ENCODE results near the gene IREB2. TPM values are rescaled to one million over a fixed set of nuclear protein-coding genes. Genes with fewer than 3 reads are reported as not detected.

Gene IREB2
- polyA plus RNA-seq, 3 donors: 11.7 to 25.5 (median 16.7) TPM

GRCh38 chr15:78398076-78398825, 39.8 kb upstream of the IREB2 start:
- Mint-ChIP-seq H3K4me3 (no peak overlapping the region), H3K27me3 (ENCODE audit: low read depth in 3 of 3) (no peaks in the 10 kb centered on the region), H3K9me3 (no peaks in the 10 kb centered on the region), H3K4me1 (peaks cover 41% of the 10 kb centered on the region), H3K27ac (peak overlapping the region in 1 of 7 donors; percentile 15), H3K36me3 (no peaks in the 10 kb centered on the region)
- Histone ChIP-seq H3K9ac (ENCODE audit: insufficient read depth, low read length, poor library complexity, severe bottlenecking) (no peak overlapping the region), H3K79me2 (ENCODE audit: insufficient read depth, low read length) (no peaks in the 10 kb centered on the region), H4K20me1 (ENCODE audit: insufficient read depth, low read length) (no peaks in the 10 kb centered on the region), H3K27ac (ENCODE audit: low read depth in 1 of 2, low read length in 2 of 2) (peak overlapping the region in 1 of 2 donors; percentile 66), H3K4me1 (ENCODE audit: control insufficient read depth in 1 of 2, insufficient read depth in 2 of 2, low read length in 2 of 2) (peaks cover 36 to 39% of the 10 kb centered on the region in 2 donors), H3K36me3 (replicated peaks in 1 of 2; ENCODE audit: control insufficient read depth in 1 of 2, insufficient read depth in 2 of 2, low read length in 2 of 2) (no peaks in the 10 kb centered on the region), H3K4me3 (replicated peaks in 1 of 3; ENCODE audit: low read depth in 2 of 3, low read length in 3 of 3) (no peak overlapping the region), H3K9me3 (replicated peaks in 1 of 2; ENCODE audit: control insufficient read depth in 1 of 2, insufficient read depth in 1 of 2, low read length in 2 of 2) (no peaks in the 10 kb centered on the region), H3K4me2 (replicated peaks; ENCODE audit: extremely low read depth, low read length, poor library complexity, severe bottlenecking) (no peak overlapping the region), H2AFZ (ENCODE audit: insufficient read depth, low read depth, low read length, poor library complexity, severe bottlenecking) (no peak overlapping the region), H3K27me3 (ENCODE audit: control insufficient read depth in 2 of 2, insufficient read depth in 2 of 2, low read length in 2 of 2) (no peaks in the 10 kb centered on the region)
- intact Hi-C loops (cut with micrococcal nuclease): no loop called here
- 100% methylated on average over 10 of the region's 11 CpGs for WGBS (ENCODE audit: insufficient coverage)
- DNase-seq: no peak
- TF ChIP-seq, protein P1, sequence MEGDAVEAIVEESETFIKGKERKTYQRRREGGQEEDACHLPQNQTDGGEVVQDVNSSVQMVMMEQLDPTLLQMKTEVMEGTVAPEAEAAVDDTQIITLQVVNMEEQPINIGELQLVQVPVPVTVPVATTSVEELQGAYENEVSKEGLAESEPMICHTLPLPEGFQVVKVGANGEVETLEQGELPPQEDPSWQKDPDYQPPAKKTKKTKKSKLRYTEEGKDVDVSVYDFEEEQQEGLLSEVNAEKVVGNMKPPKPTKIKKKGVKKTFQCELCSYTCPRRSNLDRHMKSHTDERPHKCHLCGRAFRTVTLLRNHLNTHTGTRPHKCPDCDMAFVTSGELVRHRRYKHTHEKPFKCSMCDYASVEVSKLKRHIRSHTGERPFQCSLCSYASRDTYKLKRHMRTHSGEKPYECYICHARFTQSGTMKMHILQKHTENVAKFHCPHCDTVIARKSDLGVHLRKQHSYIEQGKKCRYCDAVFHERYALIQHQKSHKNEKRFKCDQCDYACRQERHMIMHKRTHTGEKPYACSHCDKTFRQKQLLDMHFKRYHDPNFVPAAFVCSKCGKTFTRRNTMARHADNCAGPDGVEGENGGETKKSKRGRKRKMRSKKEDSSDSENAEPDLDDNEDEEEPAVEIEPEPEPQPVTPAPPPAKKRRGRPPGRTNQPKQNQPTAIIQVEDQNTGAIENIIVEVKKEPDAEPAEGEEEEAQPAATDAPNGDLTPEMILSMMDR (IDR thresholded peaks at IDR 0.05): no peak

- H3K9me3 ChIP-seq (replicated peaks in 1 of 2; ENCODE audit: control insufficient read depth in 1 of 2, insufficient read depth in 1 of 2, low read length in 2 of 2): no peaks in the 10 kb centered on the region
- H4K20me1 ChIP-seq (ENCODE audit: insufficient read depth, low read length): no peaks in the 10 kb centered on the region
- H3K36me3 ChIP-seq (replicated peaks in 1 of 2; ENCODE audit: control insufficient read depth in 1 of 2, insufficient read depth in 2 of 2, low read length in 2 of 2): no peaks in the 10 kb centered on the region
- H3K9ac ChIP-seq (ENCODE audit: insufficient read depth, low read length, poor library complexity, severe bottlenecking): no peak overlapping the region
- peaks cover 44 to 47% of the 10 kb centered on the region in 2 donors for H3K4me1 ChIP-seq (ENCODE audit: control insufficient read depth in 1 of 2, insufficient read depth in 2 of 2, low read length in 2 of 2)
- Mint-ChIP-seq H3K9me3 (no peaks in the 10 kb centered on the region), H3K4me3 (peak overlapping the region in 1 of 2 donors; percentile 81), H3K27ac (peak overlapping the region; percentile 59 to 90 (median 79)), H3K36me3 (no peaks in the 10 kb centered on the region), H3K27me3 (ENCODE audit: low read depth in 3 of 3) (no peaks in the 10 kb centered on the region), H3K4me1 (peaks cover 50% of the 10 kb centered on the region)
- H3K4me2 ChIP-seq (replicated peaks; ENCODE audit: extremely low read depth, low read length, poor library complexity, severe bottlenecking): peak overlapping the region; percentile 52
- WGBS (ENCODE audit: insufficient coverage): 0% methylated on average over 1 of the region's 9 CpGs
- intact Hi-C loops (cut with micrococcal nuclease): no loop called here
- H3K79me2 ChIP-seq (ENCODE audit: insufficient read depth, low read length): no peaks in the 10 kb centered on the region
- TF ChIP-seq, protein P1 (IDR thresholded peaks at IDR 0.05): no peak
- H3K27ac ChIP-seq (ENCODE audit: low read depth in 1 of 2, low read length in 2 of 2): peak overlapping the region; percentile 29 to 66
- H3K27me3 ChIP-seq (ENCODE audit: control insufficient read depth in 2 of 2, insufficient read depth in 2 of 2, low read length in 2 of 2): no peaks in the 10 kb centered on the region
- DNase-seq: peak; percentile 40 to 47 (median 45)
- peak overlapping the region in 2 of 3 experiments; percentile 9 to 50 for H3K4me3 ChIP-seq (replicated peaks in 1 of 3; ENCODE audit: low read depth in 2 of 3, low read length in 3 of 3)
- H2AFZ ChIP-seq (ENCODE audit: insufficient read depth, low read depth, low read length, poor library complexity, severe bottlenecking): peak overlapping the region; percentile 75
Observed at GRCh38 chr15:78399091-78399490, 38.9 kb upstream of the IREB2 start.

Measured in CD14-positive monocyte (primary cell).